ENCODE measurements around the gene TENM4.
A peak's percentile ranks its signal among the peaks of the same experiment; 100 is the strongest.

Gene TENM4

GRCh38 chr11:79044201-79044600, 396.6 kb downstream of the TENM4 start:
- DNase-seq: no peak

GRCh38 chr11:79043726-79044125, 397.1 kb downstream of the TENM4 start:
- DNase-seq: no peak

- DNase-seq: no peak
Measured at GRCh38 chr11:79042824-79043223, 398.0 kb downstream of the TENM4 start.

GRCh38 chr11:79040348-79040747, 400.5 kb downstream of the TENM4 start:
- DNase-seq: no peak

- peak; percentile 53 for DNase-seq
Measured at GRCh38 chr11:79039122-79039521, 401.7 kb downstream of the TENM4 start.

GRCh38 chr11:79035881-79036280, 404.9 kb downstream of the TENM4 start:
- DNase-seq: no peak

- DNase-seq: no peak
Measured at GRCh38 chr11:79033833-79034232, 407.0 kb downstream of the TENM4 start.

- DNase-seq: no peak
Measured at GRCh38 chr11:79030448-79030847, 410.4 kb downstream of the TENM4 start.

- no peak for DNase-seq
Measured at GRCh38 chr11:79028225-79028624, 412.6 kb downstream of the TENM4 start.

- no peak for DNase-seq
Measured at GRCh38 chr11:79026803-79027445, 413.9 kb downstream of the TENM4 start.

- no peak for DNase-seq
Measured at GRCh38 chr11:79025622-79026021, 415.2 kb downstream of the TENM4 start.

- DNase-seq: no peak
Measured at GRCh38 chr11:79025097-79025496, 415.7 kb downstream of the TENM4 start.

- no peak for DNase-seq
Measured at GRCh38 chr11:79022265-79022664, 418.6 kb downstream of the TENM4 start.

- DNase-seq: no peak
Measured at GRCh38 chr11:79021601-79022000, 419.2 kb downstream of the TENM4 start.

GRCh38 chr11:79019975-79020374, 420.9 kb downstream of the TENM4 start:
- DNase-seq: no peak

GRCh38 chr11:79019277-79019676, 421.6 kb downstream of the TENM4 start:
- no peak for DNase-seq

- DNase-seq: no peak
Measured at GRCh38 chr11:79018371-79018849, 422.4 kb downstream of the TENM4 start.

GRCh38 chr11:79017811-79018210, 423.0 kb downstream of the TENM4 start:
- DNase-seq: peak; percentile 33

- no peak for DNase-seq
Measured at GRCh38 chr11:79013509-79013908, 427.3 kb downstream of the TENM4 start.

- DNase-seq: no peak
Measured at GRCh38 chr11:79011357-79011756, 429.5 kb downstream of the TENM4 start.

- no peak for DNase-seq
Measured at GRCh38 chr11:79007771-79008402, 432.9 kb downstream of the TENM4 start.

- DNase-seq: no peak
Measured at GRCh38 chr11:79006854-79007253, 434.0 kb downstream of the TENM4 start.

- no peak for DNase-seq
Measured at GRCh38 chr11:78996007-78996406, 444.8 kb downstream of the TENM4 start.

- no peak for DNase-seq
Measured at GRCh38 chr11:78995171-78995570, 445.7 kb downstream of the TENM4 start.

Data from right hindlimb (tissue), 1 donor.